ENCODE results near the gene LAMP2.

DNA sequence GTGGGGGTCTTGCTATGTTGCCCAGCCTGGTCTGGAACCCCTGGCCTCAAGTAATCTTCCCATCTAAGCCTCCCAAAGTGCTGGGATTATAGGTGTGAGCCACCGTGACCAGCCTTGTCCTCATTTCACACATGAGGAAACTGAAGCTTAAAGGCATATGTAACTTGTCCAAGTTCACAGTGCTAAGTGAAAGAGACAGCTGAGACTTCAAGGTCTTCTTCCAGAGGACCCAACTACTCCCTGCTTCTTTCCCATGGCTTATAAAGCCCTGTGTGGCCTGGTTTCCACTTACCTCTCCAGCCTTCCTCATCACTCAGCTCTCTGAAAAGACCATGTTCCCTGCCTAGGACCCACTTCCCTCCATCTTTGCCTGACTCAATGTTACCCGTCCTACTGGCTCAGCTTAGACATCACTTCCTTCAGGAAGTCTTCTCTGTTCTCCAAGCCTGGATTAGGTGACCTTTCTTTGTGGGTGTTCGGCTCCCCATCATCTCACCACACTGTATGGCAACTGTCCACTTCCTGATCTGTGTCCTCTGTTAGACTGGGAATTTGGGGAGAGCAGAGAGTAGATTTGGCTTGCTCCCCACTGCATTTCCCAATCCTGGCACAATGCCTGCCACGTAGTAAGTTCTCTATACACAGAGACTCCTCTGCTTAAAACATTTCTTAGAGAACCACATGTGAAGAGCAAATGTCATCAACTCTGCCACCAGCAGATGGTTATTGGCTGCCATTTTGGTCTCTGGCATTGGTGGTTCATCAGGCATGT lies 30.4 kb upstream of the LAMP2 start:
- TF ChIP-seq EZH2phosphoT487 (IDR thresholded peaks at IDR 0.05; ENCODE audit: insufficient read depth, low read depth) (no peak), EZH2 (IDR thresholded peaks at IDR 0.05; ENCODE audit: insufficient read depth, poor library complexity, severe bottlenecking) (no peak)
